H1 (cell line): Measurements from ENCODE around the gene EEF2K. TPM values are rescaled to one million over a fixed set of nuclear protein-coding genes. Genes with fewer than 3 reads are reported as not detected.

Source experiments
- CTCF ChIA-PET: fragments of 300-600 bp; sonication (Branson Sonifier 250); formaldehyde crosslinking; loops from one replicate; lab custom pipeline; 2021; ENCODE audit not compliant: partially characterized antibody; lab: Charles Lee
- POLR2A ChIA-PET: fragments of 300-600 bp; sonication (Branson Sonifier 250); formaldehyde crosslinking; loops from one replicate; lab custom pipeline; 2021; ENCODE audit warnings: inconsistent platforms; ENCODE audit not compliant: partially characterized antibody; lab: Charles Lee
- DNase-seq, 2 experiments: peaks; one replicate each; pipeline versions ENCODE4 v3.0.0 to v3.0.0-alpha.2; 2010 to 2022; ENCODE audit warnings: low spot score in 2 of 2, low read depth in 1 of 2, mixed read lengths in 1 of 2
- FAIRE-seq: peaks from 2 replicates; lab custom pipeline; 2011; peaks lifted over from hg19 to GRCh38; lab: Jason Lieb, UNC
- H2AFZ ChIP-seq: 2 replicates; pipeline ENCODE4 v1.8.1; 2012; ENCODE audit warnings: low read length, inconsistent platforms
- H2AK5ac ChIP-seq: 2 replicates; pipeline ENCODE4 v1.6.1; 2013; ENCODE audit warnings: low read depth, low read length
- H2BK120ac ChIP-seq: replicated peaks from 2 replicates; pipeline ENCODE3; 2013; ENCODE audit warnings: low read depth, low read length, inconsistent platforms
- H2BK12ac ChIP-seq: 2 replicates; pipeline ENCODE4 v1.6.1; 2013; ENCODE audit warnings: low read depth, low read length
- H2BK15ac ChIP-seq: 2 replicates; pipeline ENCODE4 v1.6.1; 2013; ENCODE audit warnings: low read length
- H2BK20ac ChIP-seq: 2 replicates; pipeline ENCODE4 v1.6.1; 2013; ENCODE audit warnings: low read length
- H2BK5ac ChIP-seq: 2 replicates; pipeline ENCODE4 v1.6.1; 2013; ENCODE audit warnings: low read depth, low read length
- H3K14ac ChIP-seq: 2 replicates; pipeline ENCODE4 v1.6.1; 2013; ENCODE audit warnings: inconsistent platforms; ENCODE audit not compliant: insufficient read length
- H3K18ac ChIP-seq: 2 replicates; pipeline ENCODE4 v1.6.1; 2013; ENCODE audit warnings: low read length; ENCODE audit errors: extremely low read depth
- H3K23ac ChIP-seq: 2 replicates; pipeline ENCODE4 v1.6.1; 2013; ENCODE audit warnings: inconsistent platforms; ENCODE audit not compliant: insufficient read length
- H3K23me2 ChIP-seq: 2 replicates; pipeline ENCODE4 v1.6.1; 2013; ENCODE audit warnings: low read depth, low read length
- H3K27ac ChIP-seq: 2 replicates; pipeline ENCODE4 v1.6.1; 2011; ENCODE audit warnings: low read depth, low read length, inconsistent platforms
- H3K27me3 ChIP-seq, 4 experiments: replicated peaks in 1 of 4; 1 replicate in 1 of 4; 2 replicates in 3 of 4; pipeline versions ENCODE4 v1.6.1 to v1.8.1; 2011 to 2013; ENCODE audit warnings: low read length in 3 of 4, mild to moderate bottlenecking in 3 of 4, inconsistent platforms in 2 of 4, mixed read lengths in 2 of 4, moderate library complexity in 1 of 4; ENCODE audit not compliant: control insufficient read depth in 3 of 4, insufficient read depth in 3 of 4; ENCODE audit errors: extremely low read depth in 1 of 4
- H3K36me3 ChIP-seq, 4 experiments: 2 replicates each; pipeline versions ENCODE4 v1.6.1 to v1.8.1; 2011 to 2013; ENCODE audit warnings: mild to moderate bottlenecking in 4 of 4, low read length in 3 of 4, moderate library complexity in 2 of 4, control low read depth in 1 of 4, inconsistent platforms in 1 of 4; ENCODE audit not compliant: insufficient read depth in 4 of 4, control insufficient read depth in 2 of 4
- H3K4ac ChIP-seq: replicated peaks from 2 replicates; pipeline ENCODE3; 2013; ENCODE audit warnings: low read length, low read depth, mixed read lengths, inconsistent platforms; ENCODE audit not compliant: insufficient read length
- H3K4me1 ChIP-seq, 4 experiments: replicated peaks in 1 of 4; 1 replicate in 1 of 4; 2 replicates in 3 of 4; pipeline versions ENCODE4 v1.6.1 to v1.8.1; 2011 to 2013; ENCODE audit warnings: low read length in 3 of 4, inconsistent platforms in 2 of 4, mixed read lengths in 1 of 4; ENCODE audit not compliant: insufficient read depth in 4 of 4, control insufficient read depth in 3 of 4
- H3K4me2 ChIP-seq, 2 experiments: 2 replicates each; pipeline versions ENCODE4 v1.6.1 to v1.8.1; 2011 to 2013; ENCODE audit warnings: low read depth in 2 of 2, low read length in 2 of 2, control low read depth in 1 of 2, inconsistent platforms in 1 of 2, mild to moderate bottlenecking in 1 of 2; ENCODE audit not compliant: insufficient read depth in 1 of 2
- H3K4me3 ChIP-seq, 4 experiments: fragments of 200-600, 300-600 bp in 1 of 4; sonication (generic), shearing (Covaris generic), sonication (Bioruptor Twin) in 1 of 4; 2 replicates each; pipeline versions ENCODE4 v1.5.1 to v1.8.1; 2011 to 2016; ENCODE audit warnings: low read length in 4 of 4, low read depth in 3 of 4, control low read depth in 2 of 4, inconsistent platforms in 2 of 4, mild to moderate bottlenecking in 2 of 4, mixed read lengths in 1 of 4, moderate library complexity in 1 of 4; ENCODE audit not compliant: insufficient read depth in 2 of 4; ENCODE audit errors: extremely low read depth in 1 of 4
- H3K56ac ChIP-seq: replicated peaks from 2 replicates; pipeline ENCODE3; 2013; ENCODE audit warnings: low read depth, mild to moderate bottlenecking, mixed read lengths, low read length, inconsistent platforms; ENCODE audit not compliant: insufficient read length
- H3K79me1 ChIP-seq: 2 replicates; pipeline ENCODE4 v1.6.1; 2013; ENCODE audit warnings: low read depth, low read length, control low read depth
- H3K79me2 ChIP-seq, 2 experiments: 2 replicates each; pipeline versions ENCODE4 v1.6.1 to v1.8.1; 2012 to 2013; ENCODE audit warnings: low read length in 2 of 2, mild to moderate bottlenecking in 2 of 2, inconsistent platforms in 1 of 2; ENCODE audit not compliant: insufficient read depth in 2 of 2, control insufficient read depth in 1 of 2
- H3K9ac ChIP-seq, 4 experiments: replicated peaks in 1 of 4; 1 replicate in 1 of 4; 2 replicates in 3 of 4; pipeline versions ENCODE4 v1.6.1 to v1.8.1; 2011 to 2013; ENCODE audit warnings: low read depth in 3 of 4, low read length in 3 of 4, control low read depth in 2 of 4, mild to moderate bottlenecking in 2 of 4, moderate library complexity in 2 of 4, inconsistent platforms in 1 of 4; ENCODE audit errors: extremely low read depth in 1 of 4
- H3K9me3 ChIP-seq, 2 experiments: 2 replicates each; pipeline versions ENCODE4 v1.6.1 to v1.8.1; 2012 to 2013; ENCODE audit warnings: mild to moderate bottlenecking in 2 of 2, moderate library complexity in 2 of 2, control low read depth in 1 of 2, inconsistent platforms in 1 of 2, low read depth in 1 of 2, low read length in 1 of 2, mixed read lengths in 1 of 2; ENCODE audit not compliant: insufficient read depth in 2 of 2
- H4K20me1 ChIP-seq, 2 experiments: replicated peaks in 1 of 2; 2 replicates each; pipeline versions ENCODE3 to v1.8.1; 2011 to 2013; ENCODE audit warnings: inconsistent platforms in 2 of 2, low read length in 2 of 2, mild to moderate bottlenecking in 1 of 2; ENCODE audit not compliant: insufficient read depth in 2 of 2, control insufficient read depth in 1 of 2
- H4K5ac ChIP-seq: 2 replicates; pipeline ENCODE4 v1.6.1; 2013; ENCODE audit warnings: low read length, low read depth, mixed read lengths, inconsistent platforms; ENCODE audit not compliant: insufficient read length
- H4K8ac ChIP-seq: 2 replicates; pipeline ENCODE4 v1.8.0; 2013; ENCODE audit warnings: mild to moderate bottlenecking, moderate library complexity, low read length, inconsistent platforms; ENCODE audit not compliant: insufficient read depth; ENCODE audit errors: extremely low read depth
- H4K91ac ChIP-seq: replicated peaks from 2 replicates; pipeline ENCODE3; 2013; ENCODE audit warnings: low read length, mixed read lengths, inconsistent platforms; ENCODE audit not compliant: insufficient read length
- TAF7 ChIP-seq: optimal IDR thresholded peaks from 2 replicates; pipeline ENCODE3; 2011; ENCODE audit warnings: low read depth, mild to moderate bottlenecking, inconsistent platforms, low read length, moderate library complexity, borderline replicate concordance
- WGBS, 2 experiments: shearing (Covaris generic) in 1 of 2; methylation state at CpG; one replicate each; pipeline versions ENCODE4 v1.1.6 to v1.1.7; 2013 to 2015; ENCODE audit warnings: low lambda C conversion rate in 2 of 2, mixed read lengths in 2 of 2, inconsistent platforms in 1 of 2, low coverage in 1 of 2, missing lambda C conversion rate in 1 of 2; ENCODE audit not compliant: insufficient replicate concordance in 2 of 2, insufficient coverage in 1 of 2, insufficient read length in 1 of 2; ENCODE audit errors: extremely low coverage in 1 of 2, missing lambda C conversion rate in 1 of 2; 5-methylcytosine and 5-hydroxymethylcytosine counted together
- polyA plus RNA-seq, 7 experiments: library from polyadenylated mRNA; depleted of rRNA in 3 of 7; stranded (reverse) in 5 of 7; unstranded in 2 of 7; fragments of >200 nt in 5 of 7; fragments of 200-250 nt in 2 of 7; gene quantifications; 1 replicate in 5 of 7; 2 replicates in 1 of 7; 4 replicates in 1 of 7; pipeline versions ENCODE4 v1.2.1 to v1.2.3, GENCODE V29; 2011 to 2013; ENCODE audit warnings: missing spikeins in 2 of 7, mixed read lengths in 2 of 7
- total RNA-seq: library from RNA; stranded (reverse); fragmentation: NEBNext Ultra II Directional; extraction: Animal tissue kit (Norgen Biotek cat#: 25700); gene quantifications from 2 replicates; pipeline ENCODE4 v1.2.1, GENCODE V29; 2021
- TF ChIP-seq, protein P1 (sequence below): IDR thresholded peaks from 2 replicates; pipeline ENCODE4 v1.6.1; 2011; ENCODE audit warnings: low read depth, mild to moderate bottlenecking, low read length; ENCODE audit not compliant: insufficient read depth

EEF2K gene
- total and polyA plus RNA-seq, 2 of the 8 experiments (the other 6 are each of a cell fraction or from before 2014, with no cell fraction given): 14.9 to 30.2 TPM

DNA sequence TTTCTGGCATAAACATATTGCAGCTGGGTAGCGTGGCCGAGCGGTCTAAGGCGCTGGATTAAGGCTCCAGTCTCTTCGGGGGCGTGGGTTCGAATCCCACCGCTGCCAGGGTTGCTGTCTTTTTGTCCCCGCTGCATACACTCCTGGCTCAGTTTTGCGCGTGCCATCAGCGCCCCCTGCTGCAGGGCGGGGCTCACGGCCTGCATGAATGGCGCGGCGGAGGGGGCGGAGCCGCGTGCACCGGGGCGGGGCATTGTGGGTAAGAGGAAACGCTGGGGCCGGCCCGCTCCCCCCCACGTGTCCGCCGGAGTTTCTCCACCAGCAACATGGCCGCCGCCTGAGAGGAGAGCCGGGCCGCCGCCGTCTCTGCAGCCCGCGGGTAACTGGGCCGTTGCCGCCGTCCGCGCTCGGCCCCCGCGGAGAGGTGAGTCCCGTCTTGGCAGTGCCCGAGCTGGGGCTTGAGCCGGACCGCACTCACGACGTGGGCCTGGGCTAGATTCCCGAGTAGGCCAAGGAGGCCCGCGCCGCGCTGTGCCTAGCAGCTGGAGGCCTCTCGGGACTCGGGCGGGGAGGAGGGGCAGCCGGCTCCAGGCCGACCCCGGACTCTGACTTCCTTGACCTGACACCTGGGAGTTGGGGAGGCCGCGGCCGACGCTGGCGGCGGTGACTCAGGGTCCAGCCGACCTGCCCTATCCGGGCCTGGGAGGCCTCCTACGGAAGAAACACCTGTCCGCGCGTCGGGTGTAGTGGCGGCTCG lies 91.2 kb downstream of the EEF2K start, which contains the start of gene POLR3E:
Gene POLR3E (plus strand): TSS at position 296 of the 757 bp plus-strand sequence. CDS start 5,560 bp downstream, outside the sequence.
- peaks cover 0 to 2% (median under 1%) of the 10 kb centered on the region in 4 experiments; a peak in 2 of 7 replicates for H3K4me1 ChIP-seq
- no peak within 1 kb of the TSS for H3K23ac ChIP-seq
- peak within 1 kb of the TSS; percentile 84 for H3K56ac ChIP-seq
- no peaks in the 10 kb centered on the region for H3K27me3 ChIP-seq
- H3K9me3 ChIP-seq: no peaks in the 10 kb centered on the region
- peak within 1 kb of the TSS; percentile 88 for H2BK5ac ChIP-seq
- H3K4me3 ChIP-seq: peak within 1 kb of the TSS; percentile 63 to 96 (median 93)
- H3K4me2 ChIP-seq: peak within 1 kb of the TSS; percentile 74 to 81
- H2BK15ac ChIP-seq: no peak within 1 kb of the TSS
- DNase-seq (peak; percentile 96 to 100), FAIRE-seq (peak; percentile 13)
- ChIA-PET CTCF (interaction anchor here (0.6 to 2.7 kb wide), 10 partner anchors 12 to 155 kb away, joined by 3 to 13 read pairs (median 3); partner anchors contain the start of gene EEF2K), POLR2A (interaction anchor here (0.8 to 3.5 kb wide), 11 partner anchors 19 to 290 kb away, joined by 3 to 18 read pairs (median 4); partner anchors contain the start of gene EEF2K)
- H4K5ac ChIP-seq: peak within 1 kb of the TSS; percentile 88
- H3K9ac ChIP-seq: peak within 1 kb of the TSS; percentile 51 to 98 (median 90)
- H3K79me2 ChIP-seq: peaks cover 7 to 44% of the 10 kb centered on the region in 2 experiments; a peak in 2 of 4 replicates
- H3K14ac ChIP-seq: no peak within 1 kb of the TSS
- peak within 1 kb of the TSS; percentile 96 for H3K18ac ChIP-seq
- no peak within 1 kb of the TSS for H2BK12ac ChIP-seq
- peak within 1 kb of the TSS; percentile 93 for H3K27ac ChIP-seq
- H4K20me1 ChIP-seq: peaks cover 9 to 26% of the 10 kb centered on the region in 2 experiments
- H2BK120ac ChIP-seq: no peak within 1 kb of the TSS
- peak within 1 kb of the TSS; percentile 54 for H3K4ac ChIP-seq
- no peak within 1 kb of the TSS for H2BK20ac ChIP-seq
- H3K79me1 ChIP-seq: peaks cover 7% of the 10 kb centered on the region; the same call in 1 of the 2 replicates
- peaks cover 5% of the 10 kb centered on the region; the same call in 1 of the 2 replicates for H3K23me2 ChIP-seq
- H4K91ac ChIP-seq: peak within 1 kb of the TSS; percentile 69
- peaks cover 0 to 4% (median 3%) of the 10 kb centered on the region in 4 experiments; a peak in 3 of 8 replicates for H3K36me3 ChIP-seq
- H4K8ac ChIP-seq: peak within 1 kb of the TSS; percentile 93
- H2AFZ ChIP-seq: peak within 1 kb of the TSS; percentile 72
- 2% methylated on average over 35 of the region's 76 CpGs; no CpG with 5 or more reads in 1 of the 2 experiments for WGBS, 2 experiments
- no peak within 1 kb of the TSS for H2AK5ac ChIP-seq
- TF ChIP-seq TAF7: peak; percentile 30
- TF ChIP-seq, protein P1, sequence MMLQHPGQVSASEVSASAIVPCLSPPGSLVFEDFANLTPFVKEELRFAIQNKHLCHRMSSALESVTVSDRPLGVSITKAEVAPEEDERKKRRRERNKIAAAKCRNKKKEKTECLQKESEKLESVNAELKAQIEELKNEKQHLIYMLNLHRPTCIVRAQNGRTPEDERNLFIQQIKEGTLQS: 0 out of 2 replicates have a peak, but pooled peaks have one; percentile 41
